ENCODE results near the gene IKZF2.

The IKZF2 gene

GRCh38 chr2:212997526-212998020, 153.8 kb downstream of the IKZF2 start:
- Histone ChIP-seq H3K4me1 (ENCODE audit: insufficient read depth, poor library complexity, severe bottlenecking) (peaks cover 15% of the 10 kb centered on the region), H3K36me3 (ENCODE audit: low read depth) (no peaks in the 10 kb centered on the region), H3K9me3 (ENCODE audit: severe bottlenecking) (no peaks in the 10 kb centered on the region), H3K27me3 (ENCODE audit: insufficient read depth, poor library complexity, severe bottlenecking) (no peaks in the 10 kb centered on the region), H3K27ac (ENCODE audit: poor library complexity, severe bottlenecking) (no peak overlapping the region), H3K4me3 (ENCODE audit: severe bottlenecking) (no peak overlapping the region)
- TF ChIP-seq, protein P1, sequence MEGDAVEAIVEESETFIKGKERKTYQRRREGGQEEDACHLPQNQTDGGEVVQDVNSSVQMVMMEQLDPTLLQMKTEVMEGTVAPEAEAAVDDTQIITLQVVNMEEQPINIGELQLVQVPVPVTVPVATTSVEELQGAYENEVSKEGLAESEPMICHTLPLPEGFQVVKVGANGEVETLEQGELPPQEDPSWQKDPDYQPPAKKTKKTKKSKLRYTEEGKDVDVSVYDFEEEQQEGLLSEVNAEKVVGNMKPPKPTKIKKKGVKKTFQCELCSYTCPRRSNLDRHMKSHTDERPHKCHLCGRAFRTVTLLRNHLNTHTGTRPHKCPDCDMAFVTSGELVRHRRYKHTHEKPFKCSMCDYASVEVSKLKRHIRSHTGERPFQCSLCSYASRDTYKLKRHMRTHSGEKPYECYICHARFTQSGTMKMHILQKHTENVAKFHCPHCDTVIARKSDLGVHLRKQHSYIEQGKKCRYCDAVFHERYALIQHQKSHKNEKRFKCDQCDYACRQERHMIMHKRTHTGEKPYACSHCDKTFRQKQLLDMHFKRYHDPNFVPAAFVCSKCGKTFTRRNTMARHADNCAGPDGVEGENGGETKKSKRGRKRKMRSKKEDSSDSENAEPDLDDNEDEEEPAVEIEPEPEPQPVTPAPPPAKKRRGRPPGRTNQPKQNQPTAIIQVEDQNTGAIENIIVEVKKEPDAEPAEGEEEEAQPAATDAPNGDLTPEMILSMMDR (IDR thresholded peaks at IDR 0.05; ENCODE audit: poor library complexity, severe bottlenecking): no peak
- ATAC-seq (ENCODE audit: low read depth) (no peak), DNase-seq (ENCODE audit: low spot score) (no peak)

DNA sequence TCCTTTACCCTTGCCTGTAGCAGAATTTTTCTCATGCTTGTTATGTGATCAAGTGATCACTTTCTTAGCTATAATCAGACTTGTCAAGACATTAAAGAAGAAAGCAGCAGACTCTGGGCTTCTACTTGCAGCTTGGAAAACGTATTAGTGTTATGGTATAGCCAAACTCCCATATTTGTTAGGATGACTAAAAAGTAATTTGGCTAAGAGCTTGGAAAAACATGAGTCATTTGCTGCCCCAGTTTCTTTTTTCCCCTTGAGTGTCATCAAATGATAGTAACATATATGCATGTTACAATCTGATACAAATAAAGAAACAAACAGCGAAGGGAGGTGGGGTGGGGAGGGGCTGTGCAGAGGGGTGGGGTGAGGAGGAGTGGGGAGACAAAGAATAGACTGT, 155.5 kb downstream of the IKZF2 start:
- Histone ChIP-seq H3K4me1 (ENCODE audit: insufficient read depth, poor library complexity, severe bottlenecking) (peaks cover 8% of the 10 kb centered on the region), H3K4me3 (ENCODE audit: severe bottlenecking) (no peak overlapping the region), H3K27ac (ENCODE audit: poor library complexity, severe bottlenecking) (no peak overlapping the region), H3K9me3 (ENCODE audit: severe bottlenecking) (no peaks in the 10 kb centered on the region), H3K36me3 (ENCODE audit: low read depth) (no peaks in the 10 kb centered on the region), H3K27me3 (ENCODE audit: insufficient read depth, poor library complexity, severe bottlenecking) (no peaks in the 10 kb centered on the region)
- ATAC-seq (ENCODE audit: low read depth): no peak
- TF ChIP-seq, protein P1 (IDR thresholded peaks at IDR 0.05; ENCODE audit: poor library complexity, severe bottlenecking): no peak
- DNase-seq (ENCODE audit: low spot score): no peak

GRCh38 chr2:212994976-212995375, 156.4 kb downstream of the IKZF2 start:
- H3K4me3 ChIP-seq (ENCODE audit: severe bottlenecking): no peak overlapping the region
- ATAC-seq (ENCODE audit: low read depth) (no peak), DNase-seq (ENCODE audit: low spot score) (no peak)
- TF ChIP-seq, protein P1 (IDR thresholded peaks at IDR 0.05; ENCODE audit: poor library complexity, severe bottlenecking): no peak
- no peak overlapping the region for H3K27ac ChIP-seq (ENCODE audit: poor library complexity, severe bottlenecking)
- peaks cover 8% of the 10 kb centered on the region for H3K4me1 ChIP-seq (ENCODE audit: insufficient read depth, poor library complexity, severe bottlenecking)
- no peaks in the 10 kb centered on the region for H3K36me3 ChIP-seq (ENCODE audit: low read depth)
- H3K9me3 ChIP-seq (ENCODE audit: severe bottlenecking): no peaks in the 10 kb centered on the region
- no peaks in the 10 kb centered on the region for H3K27me3 ChIP-seq (ENCODE audit: insufficient read depth, poor library complexity, severe bottlenecking)

DNA sequence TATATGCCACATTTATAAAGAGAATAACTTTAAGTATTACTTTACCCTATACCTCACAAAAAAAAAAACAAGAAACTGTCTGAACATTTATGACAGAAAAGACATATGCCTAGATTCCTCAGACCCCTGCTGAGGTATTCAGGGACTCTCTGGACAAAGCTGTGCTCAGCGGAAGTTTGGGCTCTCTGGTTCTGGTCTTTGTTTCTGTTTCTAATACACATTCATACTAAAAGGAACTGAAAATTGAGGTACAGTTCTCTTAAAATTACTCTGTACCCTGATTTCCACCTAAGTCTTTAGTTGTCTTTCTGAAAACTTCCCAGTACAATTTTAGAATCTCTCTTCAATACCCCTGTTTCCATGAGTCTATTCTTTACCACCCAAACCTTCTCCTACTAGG, 160.3 kb downstream of the IKZF2 start:
- no peak for ATAC-seq (ENCODE audit: low read depth)
- Histone ChIP-seq H3K27ac (ENCODE audit: poor library complexity, severe bottlenecking) (no peak overlapping the region), H3K36me3 (ENCODE audit: low read depth) (no peaks in the 10 kb centered on the region)

GRCh38 chr2:212990697-212991096, 160.7 kb downstream of the IKZF2 start:
- Histone ChIP-seq H3K9me3 (ENCODE audit: severe bottlenecking) (no peaks in the 10 kb centered on the region), H3K4me1 (ENCODE audit: insufficient read depth, poor library complexity, severe bottlenecking) (no peaks in the 10 kb centered on the region), H3K4me3 (ENCODE audit: severe bottlenecking) (no peak overlapping the region), H3K27me3 (ENCODE audit: insufficient read depth, poor library complexity, severe bottlenecking) (no peaks in the 10 kb centered on the region), H3K27ac (ENCODE audit: poor library complexity, severe bottlenecking) (no peak overlapping the region), H3K36me3 (ENCODE audit: low read depth) (no peaks in the 10 kb centered on the region)
- ATAC-seq (ENCODE audit: low read depth) (no peak), DNase-seq (ENCODE audit: low spot score) (no peak)
- TF ChIP-seq, protein P1 (IDR thresholded peaks at IDR 0.05; ENCODE audit: poor library complexity, severe bottlenecking): no peak

More for the DNA sequence above, 160.3 kb downstream of the IKZF2 start:
- TF ChIP-seq, protein P1 (IDR thresholded peaks at IDR 0.05; ENCODE audit: poor library complexity, severe bottlenecking): no peak
- Histone ChIP-seq H3K4me1 (ENCODE audit: insufficient read depth, poor library complexity, severe bottlenecking) (no peaks in the 10 kb centered on the region), H3K9me3 (ENCODE audit: severe bottlenecking) (no peaks in the 10 kb centered on the region), H3K4me3 (ENCODE audit: severe bottlenecking) (no peak overlapping the region), H3K27me3 (ENCODE audit: insufficient read depth, poor library complexity, severe bottlenecking) (no peaks in the 10 kb centered on the region)
- DNase-seq (ENCODE audit: low spot score): no peak
